ENCODE results near the gene OR52N5. TPM values are rescaled to one million over a fixed set of nuclear protein-coding genes. Genes with fewer than 3 reads are reported as not detected.

OR52N5 gene
- total RNA-seq, 4 donors from 2014 or later, result not detected

DNA sequence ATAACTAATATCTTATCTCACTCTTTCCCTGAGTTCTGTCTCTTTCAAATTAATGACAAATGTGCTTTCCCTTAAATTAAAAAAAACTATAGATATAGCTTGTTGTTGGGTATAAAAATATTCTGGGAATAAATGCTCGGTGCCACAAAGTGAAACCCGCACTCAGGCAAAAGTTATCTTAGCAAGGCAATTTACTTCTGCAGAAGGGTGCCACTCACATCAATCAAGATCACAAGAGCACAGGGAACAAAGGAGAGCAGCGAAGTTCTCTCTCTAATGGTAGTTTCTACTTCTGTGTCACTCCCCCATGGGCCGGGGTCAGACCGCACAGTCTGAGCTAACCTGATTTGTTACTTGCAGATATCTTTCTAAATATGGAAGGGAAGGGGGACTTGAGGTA, 20.8 kb upstream of the OR52N5 start:
- Histone ChIP-seq H3K27me3 (no peaks in the 10 kb centered on the region), H3K9me3 (no peaks in the 10 kb centered on the region), H3K4me3 (no peak overlapping the region), H3K4me1 (no peaks in the 10 kb centered on the region), H3K27ac (no peak overlapping the region), H3K36me3 (no peaks in the 10 kb centered on the region)
- ATAC-seq (no peak), DNase-seq (no peak)
- intact Hi-C loops (cut with DNase I; ENCODE audit: low total_unique reads) (no loop called here), in situ Hi-C loops (cut with MboI; ENCODE audit: low sequenced_read_pairs in 4 of 4) (loop anchor here (10.0 to 25.0 kb wide), 5 partner anchors 317 to 1167 kb away; partner anchors contain the start of genes OR52D1 (in 2 of the 4), OR51D1 (in 1 of the 4) and OR51E1 (in 1 of the 4))
- TF ChIP-seq POLR2A (IDR thresholded peaks at IDR 0.05), result no peak
- TF ChIP-seq CTCF (IDR thresholded peaks at IDR 0.05 in 4 of 5, conservative IDR thresholded peaks at IDR 0.05 in 1 of 5), result no peak

DNA sequence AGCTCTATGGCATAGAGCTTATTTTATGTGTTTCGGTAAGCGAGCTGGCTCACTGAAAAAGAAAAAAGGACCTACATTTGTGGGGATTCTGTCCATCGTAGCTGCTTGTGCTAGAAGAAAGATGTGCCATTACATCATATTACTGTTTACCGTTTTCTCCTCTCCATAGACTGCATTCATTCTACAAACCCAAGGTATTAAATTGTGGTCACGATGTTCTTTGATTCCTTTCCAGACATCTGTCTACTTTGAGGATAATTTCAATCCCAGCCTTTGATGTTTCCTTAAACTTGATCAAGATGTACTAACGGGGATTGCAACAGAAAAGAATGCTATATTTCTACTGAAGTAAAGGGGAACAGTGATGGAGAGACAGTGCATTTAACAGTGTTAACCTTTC, 13.4 kb upstream of the OR52N5 start:
- intact Hi-C loops (cut with DNase I; ENCODE audit: low total_unique reads), result no loop called here
- Histone ChIP-seq H3K9me3 (no peaks in the 10 kb centered on the region), H3K36me3 (no peaks in the 10 kb centered on the region), H3K27ac (no peak overlapping the region), H3K4me1 (no peaks in the 10 kb centered on the region), H3K4me3 (no peak overlapping the region), H3K27me3 (no peaks in the 10 kb centered on the region)
- no peak for DNase-seq
- ATAC-seq, result no peak
- in situ Hi-C loops (cut with MboI; ENCODE audit: low sequenced_read_pairs in 4 of 4), result no loop called here
- TF ChIP-seq POLR2A (IDR thresholded peaks at IDR 0.05), result no peak
- TF ChIP-seq CTCF (IDR thresholded peaks at IDR 0.05 in 4 of 5, conservative IDR thresholded peaks at IDR 0.05 in 1 of 5), result no peak

- DNase-seq (no peak), ATAC-seq (no peak)
- H3K27ac ChIP-seq, result no peak within 1 kb of the TSS
- H3K9me3 ChIP-seq, result no peaks in the 10 kb centered on the region
- in situ Hi-C loops (cut with MboI; ENCODE audit: low sequenced_read_pairs in 4 of 4) (no loop called here), intact Hi-C loops (cut with DNase I; ENCODE audit: low total_unique reads) (no loop called here)
- no peak within 1 kb of the TSS for H3K4me3 ChIP-seq
- no peaks in the 10 kb centered on the region for H3K27me3 ChIP-seq
- no peaks in the 10 kb centered on the region for H3K36me3 ChIP-seq
- TF ChIP-seq CTCF (IDR thresholded peaks at IDR 0.05 in 4 of 5, conservative IDR thresholded peaks at IDR 0.05 in 1 of 5) (no peak), POLR2A (IDR thresholded peaks at IDR 0.05) (no peak)
- no peaks in the 10 kb centered on the region for H3K4me1 ChIP-seq
Observed at GRCh38 chr11:5791165-5791564, 8.0 kb upstream of the OR52N5 start, which contains the start of gene OR52N1. TSS of gene OR52N1 (minus strand) at chr11:5791265. CDS start at chr11:5788816, 2,449 bp downstream.

DNA sequence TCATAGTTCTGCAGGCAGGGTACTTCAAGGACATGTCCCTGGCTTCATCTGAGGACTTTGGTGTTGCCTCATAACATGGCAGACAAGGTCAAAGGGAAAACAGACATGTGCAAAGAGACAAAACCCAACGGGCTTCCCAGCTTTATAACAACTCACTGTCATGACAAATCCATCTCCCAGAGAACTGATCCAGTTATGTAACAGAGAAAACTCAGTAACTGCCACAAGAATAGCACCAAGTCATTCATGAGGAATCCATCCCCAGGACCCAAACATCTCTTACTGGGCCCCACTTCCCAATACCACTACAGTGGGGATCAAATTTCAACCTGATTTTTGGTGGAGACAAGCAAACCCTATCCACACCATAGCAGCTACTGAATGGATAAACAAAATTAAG, 16.1 kb downstream of the OR52N5 start:
- DNase-seq (no peak), ATAC-seq (no peak)
- no peak overlapping the region for H3K27ac ChIP-seq
- in situ Hi-C loops (cut with MboI; ENCODE audit: low sequenced_read_pairs in 4 of 4), result no loop called here
- no peaks in the 10 kb centered on the region for H3K36me3 ChIP-seq
- no peaks in the 10 kb centered on the region for H3K9me3 ChIP-seq
- H3K4me3 ChIP-seq, result no peak overlapping the region
- TF ChIP-seq CTCF (IDR thresholded peaks at IDR 0.05 in 4 of 5, conservative IDR thresholded peaks at IDR 0.05 in 1 of 5), result no peak
- no peak for TF ChIP-seq POLR2A (IDR thresholded peaks at IDR 0.05)
- H3K4me1 ChIP-seq, result no peaks in the 10 kb centered on the region
- no peaks in the 10 kb centered on the region for H3K27me3 ChIP-seq
- intact Hi-C loops (cut with DNase I; ENCODE audit: low total_unique reads), result no loop called here

- TF ChIP-seq POLR2A (IDR thresholded peaks at IDR 0.05) (no peak), CTCF (IDR thresholded peaks at IDR 0.05 in 4 of 5, conservative IDR thresholded peaks at IDR 0.05 in 1 of 5) (no peak)
- Histone ChIP-seq H3K27ac (no peak within 1 kb of the TSS), H3K4me1 (no peaks in the 10 kb centered on the region), H3K36me3 (no peaks in the 10 kb centered on the region), H3K9me3 (no peaks in the 10 kb centered on the region), H3K4me3 (no peak within 1 kb of the TSS), H3K27me3 (no peaks in the 10 kb centered on the region)
- in situ Hi-C loops (cut with MboI; ENCODE audit: low sequenced_read_pairs in 4 of 4), result no loop called here
- ATAC-seq (no peak), DNase-seq (no peak)
- intact Hi-C loops (cut with DNase I; ENCODE audit: low total_unique reads), result no loop called here
Observed at GRCh38 chr11:5753943-5754342, 29.2 kb downstream of the OR52N5 start, which contains the start of gene OR52N4. TSS of gene OR52N4 (plus strand) at chr11:5754243. CDS start at chr11:5754741, 498 bp downstream.
